ENCODE data around the gene NFATC2. TPM values are rescaled to one million over a fixed set of nuclear protein-coding genes. Genes with fewer than 3 reads are reported as not detected.

The NFATC2 gene
- total and polyA plus RNA-seq, 2 of the 8 experiments (the other 6 are each of a cell fraction or from before 2014, with no cell fraction given): 0.27 to 0.91 TPM

DNA sequence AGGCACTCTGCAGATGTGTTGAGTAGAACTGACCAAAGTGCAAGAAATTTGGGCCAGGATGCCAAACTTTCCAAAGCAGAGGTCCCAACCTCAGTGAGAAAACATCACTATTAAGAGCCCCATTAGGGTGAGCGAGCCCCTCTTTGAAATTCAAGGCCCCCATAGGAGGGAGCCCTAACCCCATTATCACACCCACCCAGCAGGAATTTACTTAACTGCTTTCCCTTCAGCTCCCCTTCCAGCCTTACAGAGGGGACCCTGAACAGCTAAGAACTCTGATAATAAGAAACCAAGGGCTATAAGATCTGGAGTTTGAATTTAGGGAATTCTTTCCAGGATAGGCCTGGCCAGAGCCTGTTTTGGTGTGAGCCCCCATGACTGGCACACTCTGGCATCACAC is 130.6 kb downstream of the NFATC2 start (continued):
- TF ChIP-seq CHD7 (IDR thresholded peaks at IDR 0.05; ENCODE audit: insufficient replicate concordance, low read length): no peak
